Superior temporal gyrus (tissue), 1 donor: ENCODE results near the gene HDAC8.

Experiments
- DNase-seq: peaks from one replicate; pipeline ENCODE4 v3.0.0-alpha.2; 2016; ENCODE audit errors: extremely low spot score

Gene HDAC8

GRCh38 chrX:72376124-72376523, 196.5 kb downstream of the HDAC8 start:
- no peak for DNase-seq

GRCh38 chrX:72373136-72373535, 199.5 kb downstream of the HDAC8 start:
- no peak for DNase-seq

- DNase-seq, result no peak
Measured at GRCh38 chrX:72372735-72373134, 199.9 kb downstream of the HDAC8 start.

- no peak for DNase-seq
Measured at GRCh38 chrX:72371405-72371804, 201.2 kb downstream of the HDAC8 start.

- no peak for DNase-seq
Measured at GRCh38 chrX:72368796-72369195, 203.8 kb downstream of the HDAC8 start.

GRCh38 chrX:72367516-72367915, 205.1 kb downstream of the HDAC8 start:
- DNase-seq, result no peak

GRCh38 chrX:72366701-72367454, 205.8 kb downstream of the HDAC8 start:
- DNase-seq, result peak; percentile 14

- DNase-seq, result no peak
Measured at GRCh38 chrX:72366178-72366577, 206.5 kb downstream of the HDAC8 start.

- no peak for DNase-seq
Measured at GRCh38 chrX:72365126-72365525, 207.5 kb downstream of the HDAC8 start.

GRCh38 chrX:72360326-72360725, 212.3 kb downstream of the HDAC8 start:
- DNase-seq, result no peak

- peak; percentile 22 for DNase-seq
Measured at GRCh38 chrX:72358313-72358712, 214.3 kb downstream of the HDAC8 start.

- DNase-seq, result no peak
Measured at GRCh38 chrX:72352786-72353185, 219.9 kb downstream of the HDAC8 start.

- DNase-seq, result no peak
Measured at GRCh38 chrX:72351606-72352334, 220.9 kb downstream of the HDAC8 start.

- DNase-seq, result no peak
Measured at GRCh38 chrX:72349190-72349589, 223.5 kb downstream of the HDAC8 start.

GRCh38 chrX:72348247-72348979, 224.2 kb downstream of the HDAC8 start:
- DNase-seq, result peak; percentile 12

- DNase-seq, result no peak
Measured at GRCh38 chrX:72347366-72347765, 225.3 kb downstream of the HDAC8 start.

- DNase-seq, result no peak
Measured at GRCh38 chrX:72346302-72346949, 226.2 kb downstream of the HDAC8 start.

GRCh38 chrX:72340626-72341025, 232.0 kb downstream of the HDAC8 start:
- DNase-seq, result no peak

GRCh38 chrX:72340041-72340440, 232.6 kb downstream of the HDAC8 start:
- DNase-seq, result peak; percentile 12

GRCh38 chrX:72330131-72330530, 242.5 kb downstream of the HDAC8 start:
- no peak for DNase-seq

GRCh38 chrX:72326605-72327300, 245.9 kb downstream of the HDAC8 start:
- no peak for DNase-seq
